ENCODE measurements around the gene COL2A1. TPM values are rescaled to one million over a fixed set of nuclear protein-coding genes. Genes with fewer than 3 reads are reported as not detected.
"Not testable (repeated sequence)": the region's sequence is repeated elsewhere in the genome, so short reads cannot be mapped to it uniquely, and the experiment has no call there.

COL2A1 gene
- total RNA-seq, 4 donors from 2014 or later = not detected

DNA sequence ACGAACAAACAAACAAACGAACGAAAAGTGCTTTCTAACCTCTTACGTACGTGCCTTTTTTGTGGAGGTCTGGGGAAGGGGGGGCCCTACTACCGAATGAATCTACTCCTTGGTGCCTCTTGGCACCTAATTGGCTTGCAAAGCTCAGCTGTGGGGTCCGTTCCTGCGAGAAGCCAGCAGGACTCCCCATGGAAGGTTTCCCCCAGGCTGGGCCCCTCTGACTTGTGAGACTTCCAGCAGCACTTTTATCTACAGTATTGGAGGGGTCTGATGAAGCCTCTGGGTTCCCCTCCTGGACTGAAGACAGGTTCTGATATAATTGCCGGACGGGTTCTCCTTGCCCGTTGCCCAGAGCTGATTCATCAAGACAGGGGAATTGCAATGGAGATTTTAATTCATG lies 42.1 kb downstream of the COL2A1 start:
- TF ChIP-seq, protein P1, sequence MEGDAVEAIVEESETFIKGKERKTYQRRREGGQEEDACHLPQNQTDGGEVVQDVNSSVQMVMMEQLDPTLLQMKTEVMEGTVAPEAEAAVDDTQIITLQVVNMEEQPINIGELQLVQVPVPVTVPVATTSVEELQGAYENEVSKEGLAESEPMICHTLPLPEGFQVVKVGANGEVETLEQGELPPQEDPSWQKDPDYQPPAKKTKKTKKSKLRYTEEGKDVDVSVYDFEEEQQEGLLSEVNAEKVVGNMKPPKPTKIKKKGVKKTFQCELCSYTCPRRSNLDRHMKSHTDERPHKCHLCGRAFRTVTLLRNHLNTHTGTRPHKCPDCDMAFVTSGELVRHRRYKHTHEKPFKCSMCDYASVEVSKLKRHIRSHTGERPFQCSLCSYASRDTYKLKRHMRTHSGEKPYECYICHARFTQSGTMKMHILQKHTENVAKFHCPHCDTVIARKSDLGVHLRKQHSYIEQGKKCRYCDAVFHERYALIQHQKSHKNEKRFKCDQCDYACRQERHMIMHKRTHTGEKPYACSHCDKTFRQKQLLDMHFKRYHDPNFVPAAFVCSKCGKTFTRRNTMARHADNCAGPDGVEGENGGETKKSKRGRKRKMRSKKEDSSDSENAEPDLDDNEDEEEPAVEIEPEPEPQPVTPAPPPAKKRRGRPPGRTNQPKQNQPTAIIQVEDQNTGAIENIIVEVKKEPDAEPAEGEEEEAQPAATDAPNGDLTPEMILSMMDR (IDR thresholded peaks at IDR 0.05) = no peak
- no peak for TF ChIP-seq POLR2A (IDR thresholded peaks at IDR 0.05)
- Histone ChIP-seq H3K9me3 (no peaks in the 10 kb centered on the region), H3K27me3 (no peaks in the 10 kb centered on the region), H3K27ac (no peak overlapping the region), H3K4me3 (replicated peaks in 1 of 3) (no peak overlapping the region), H3K36me3 (no peaks in the 10 kb centered on the region), H3K4me1 (peaks cover 4 to 5% of the 10 kb centered on the region in 2 donors)
- WGBS, 2 donors = 82 to 85% methylated on average over 9 to 11 of the region's 11 CpGs
- intact Hi-C loops (cut with DNase I) = loop anchor here (10.0 kb wide), 1 partner anchor 203 kb away; no protein-coding TSS in a partner anchor
- no peak for DNase-seq

DNA sequence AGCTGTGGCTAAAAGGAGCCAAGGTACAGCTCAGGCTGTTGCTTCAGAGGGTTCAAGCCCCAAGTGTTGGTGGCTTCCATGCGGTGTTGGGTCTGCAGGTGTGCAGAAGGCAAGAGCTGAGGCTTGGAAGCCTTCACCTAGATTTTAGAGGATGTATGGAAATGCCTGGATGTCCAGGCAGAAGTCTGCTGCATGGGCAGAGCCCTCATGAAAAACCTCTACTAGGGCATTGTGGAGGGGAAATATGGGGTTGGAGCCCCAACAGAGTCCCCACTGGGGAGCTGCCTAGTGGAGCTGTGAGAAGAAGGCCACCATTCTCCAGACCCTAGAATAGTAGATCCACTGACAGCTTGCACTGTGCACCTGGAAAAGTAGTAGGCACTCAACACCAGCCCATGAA lies 46.6 kb downstream of the COL2A1 start:
- H3K27me3 ChIP-seq; H3K4me3 ChIP-seq (replicated peaks in 1 of 3); H3K36me3 ChIP-seq; H3K27ac ChIP-seq; intact Hi-C loops (cut with DNase I); DNase-seq; H3K4me1 ChIP-seq; H3K9me3 ChIP-seq: not testable (repeated sequence)
- 100% methylated on average over 1 of the region's 1 CpG for WGBS, 2 donors

- no peak overlapping the region for H3K4me3 ChIP-seq (replicated peaks in 1 of 3)
- no peaks in the 10 kb centered on the region for H3K27me3 ChIP-seq
- peaks cover 0 to 5% of the 10 kb centered on the region in 2 donors for H3K4me1 ChIP-seq
- intact Hi-C loops (cut with DNase I) = no loop called here
- no peaks in the 10 kb centered on the region for H3K36me3 ChIP-seq
- DNase-seq = no peak
- no peak overlapping the region for H3K27ac ChIP-seq
- TF ChIP-seq, protein P1 (IDR thresholded peaks at IDR 0.05) = no peak
- TF ChIP-seq POLR2A (IDR thresholded peaks at IDR 0.05) = no peak
- 92 to 93% methylated on average over 3 of the region's 3 CpGs for WGBS, 2 donors
- H3K9me3 ChIP-seq = no peaks in the 10 kb centered on the region
Observed at GRCh38 chr12:47955059-47955458, 49.2 kb downstream of the COL2A1 start.

GRCh38 chr12:47954467-47955045 lies 49.7 kb downstream of the COL2A1 start:
- Histone ChIP-seq H3K27me3 (no peaks in the 10 kb centered on the region), H3K4me3 (replicated peaks in 1 of 3) (no peak overlapping the region), H3K36me3 (no peaks in the 10 kb centered on the region), H3K9me3 (no peaks in the 10 kb centered on the region), H3K4me1 (peaks cover 0 to 5% of the 10 kb centered on the region in 2 donors), H3K27ac (no peak overlapping the region)
- WGBS, 2 donors = 89 to 91% methylated on average over 4 of the region's 4 CpGs
- TF ChIP-seq, protein P1 (IDR thresholded peaks at IDR 0.05) = no peak
- TF ChIP-seq POLR2A (IDR thresholded peaks at IDR 0.05) = no peak
- no peak for DNase-seq
- intact Hi-C loops (cut with DNase I) = no loop called here

- intact Hi-C loops (cut with DNase I) = no loop called here
- DNase-seq = no peak
- Histone ChIP-seq H3K27me3 (no peaks in the 10 kb centered on the region), H3K4me1 (peaks cover 0 to 5% of the 10 kb centered on the region in 2 donors), H3K9me3 (no peaks in the 10 kb centered on the region), H3K4me3 (replicated peaks in 1 of 3) (no peak overlapping the region), H3K27ac (no peak overlapping the region), H3K36me3 (no peaks in the 10 kb centered on the region)
- 89 to 91% methylated on average over 8 of the region's 8 CpGs for WGBS, 2 donors
- TF ChIP-seq, protein P1 (IDR thresholded peaks at IDR 0.05) = no peak
Observed at GRCh38 chr12:47954058-47954457, 50.2 kb downstream of the COL2A1 start.
